ENCODE measurements around the gene LRRC4B.

- TF ChIP-seq CTCF (IDR thresholded peaks at IDR 0.05) (no peak), POLR2A (IDR thresholded peaks at IDR 0.05) (no peak), POLR2AphosphoS5 (IDR thresholded peaks at IDR 0.05) (no peak), EP300 (IDR thresholded peaks at IDR 0.05) (no peak)
These were observed 10.2 kb downstream of the LRRC4B start for GRCh38 chr19:50558039-50558438.
